ENCODE measurements around the gene PCNT. TPM values are rescaled to one million over a fixed set of nuclear protein-coding genes. Genes with fewer than 3 reads are reported as not detected.

PCNT gene
- total and polyA plus RNA-seq, 2 of the 8 experiments (the other 6 are each of a cell fraction or from before 2014, with no cell fraction given) = 9.9 to 45.1 TPM

- Histone ChIP-seq H3K4me1 (replicated peaks in 1 of 4; ENCODE audit: control insufficient read depth in 3 of 4, insufficient read depth in 4 of 4, low read length in 3 of 4) (peaks cover 0 to 5% (median under 1%) of the 10 kb centered on the region in 4 experiments; a peak in 4 of 7 replicates), H3K23me2 (ENCODE audit: low read depth, low read length) (0 out of 2 replicates have a peak, but pooled peaks cover 2% of the 10 kb centered on the region), H3K4me2 (ENCODE audit: insufficient read depth in 1 of 2, low read depth in 2 of 2, low read length in 2 of 2) (no peak overlapping the region), H3K27me3 (replicated peaks in 1 of 4; ENCODE audit: control insufficient read depth in 3 of 4, extremely low read depth in 1 of 4, insufficient read depth in 3 of 4, low read length in 3 of 4) (no peaks in the 10 kb centered on the region), H2AFZ (ENCODE audit: low read length) (no peak overlapping the region), H3K9me3 (ENCODE audit: insufficient read depth in 2 of 2, low read depth in 1 of 2, low read length in 1 of 2) (peaks cover 0 to 4% of the 10 kb centered on the region in 2 experiments; a peak in 1 of 4 replicates), H3K79me1 (ENCODE audit: low read depth, low read length) (no peaks in the 10 kb centered on the region; the same call in 1 of the 2 replicates), H2BK20ac (ENCODE audit: low read length) (no peak overlapping the region), H3K14ac (ENCODE audit: insufficient read length) (no peak overlapping the region), H3K4ac (replicated peaks; ENCODE audit: insufficient read length, low read depth, low read length) (no peak overlapping the region), H2BK5ac (ENCODE audit: low read depth, low read length) (no peak overlapping the region), H2BK120ac (replicated peaks; ENCODE audit: low read depth, low read length) (no peak overlapping the region), H2BK12ac (ENCODE audit: low read depth, low read length) (no peak overlapping the region), H4K8ac (ENCODE audit: extremely low read depth, insufficient read depth, low read length) (no peak overlapping the region), H3K23ac (ENCODE audit: insufficient read length) (no peak overlapping the region), H3K9ac (replicated peaks in 1 of 4; ENCODE audit: extremely low read depth in 1 of 4, low read depth in 3 of 4, low read length in 3 of 4) (no peak overlapping the region), H3K56ac (replicated peaks; ENCODE audit: insufficient read length, low read depth, low read length) (no peak overlapping the region), H2AK5ac (ENCODE audit: low read depth, low read length) (no peak overlapping the region), H4K91ac (replicated peaks; ENCODE audit: insufficient read length, low read length) (no peak overlapping the region), H3K79me2 (ENCODE audit: control insufficient read depth in 1 of 2, insufficient read depth in 2 of 2, low read length in 2 of 2) (no peaks in the 10 kb centered on the region), H3K27ac (ENCODE audit: low read depth, low read length) (no peak overlapping the region), H3K4me3 (ENCODE audit: extremely low read depth in 1 of 4, insufficient read depth in 2 of 4, low read depth in 3 of 4, low read length in 4 of 4) (no peak overlapping the region), H4K20me1 (replicated peaks in 1 of 2; ENCODE audit: control insufficient read depth in 1 of 2, insufficient read depth in 2 of 2, low read length in 2 of 2) (no peaks in the 10 kb centered on the region), H3K18ac (ENCODE audit: extremely low read depth, low read length) (no peak overlapping the region), H4K5ac (ENCODE audit: insufficient read length, low read depth, low read length) (no peak overlapping the region), H3K36me3 (ENCODE audit: control insufficient read depth in 2 of 4, insufficient read depth in 4 of 4, low read length in 3 of 4) (peaks cover 0 to 10% (median 5%) of the 10 kb centered on the region in 4 experiments; a peak in 5 of 8 replicates), H2BK15ac (ENCODE audit: low read length) (no peak overlapping the region)
- CTCF ChIA-PET (ENCODE audit: partially characterized antibody) = no interaction called here
- FAIRE-seq = no peak
- TF ChIP-seq EP300 (IDR thresholded peaks at IDR 0.05; ENCODE audit: borderline replicate concordance in 1 of 2, low read depth in 2 of 2, low read length in 2 of 2) = no peak
- no peak for TF ChIP-seq HDAC6 (IDR thresholded peaks at IDR 0.05; ENCODE audit: low read depth, low read length)
- no peak for DNase-seq (ENCODE audit: low read depth in 1 of 2, low spot score in 2 of 2)
- 88% methylated on average over 5 of the region's 5 CpGs; no CpG with 5 or more reads in 1 of the 2 experiments for WGBS, 2 experiments (ENCODE audit: extremely low coverage in 1 of 2, insufficient coverage in 1 of 2, insufficient read length in 1 of 2, insufficient replicate concordance in 2 of 2, low coverage in 1 of 2, low lambda C conversion rate in 2 of 2, missing lambda C conversion rate in 1 of 2)
- POLR2A ChIA-PET (ENCODE audit: partially characterized antibody) = interaction anchor here (2.0 kb wide), 1 partner anchor 10 kb away, joined by 6 read pairs; no protein-coding TSS in a partner anchor
Observed at GRCh38 chr21:46448108-46448507, 124.2 kb downstream of the PCNT start.
